ENCODE data around the gene EXOC6B. TPM values are rescaled to one million over a fixed set of nuclear protein-coding genes. Genes with fewer than 3 reads are reported as not detected.

Gene EXOC6B
- total and polyA plus RNA-seq, 10 of the 15 experiments (the other 5 are each of a cell fraction or from before 2014, with no cell fraction given): 0.23 to 2.2 (median 1.2) TPM

- ChIA-PET CTCF (no interaction called here), POLR2A (no interaction called here), RAD21 (ENCODE audit: unreplicated experiment) (no interaction called here), SMC1A (ENCODE audit: uncharacterized antibody, unreplicated experiment) (no interaction called here)
- Histone ChIP-seq H4K20me1 (ENCODE audit: control insufficient read depth, insufficient read depth) (no peaks in the 10 kb centered on the region), H3K4me3 (no peak overlapping the region), H2AFZ (ENCODE audit: control insufficient read depth, low read depth, low read length) (no peak overlapping the region), H3K27ac (ENCODE audit: control insufficient read depth, insufficient read depth) (no peak overlapping the region), H3K36me3 (ENCODE audit: control insufficient read depth in 2 of 2, insufficient read depth in 2 of 2, low read length in 1 of 2) (no peaks in the 10 kb centered on the region), H3K4me2 (ENCODE audit: control insufficient read depth, insufficient read depth) (no peak overlapping the region), H3K79me2 (ENCODE audit: control insufficient read depth, insufficient read depth, low read length) (no peaks in the 10 kb centered on the region), H3K9ac (ENCODE audit: control insufficient read depth, insufficient read depth, low read length) (no peak overlapping the region), H3K4me1 (ENCODE audit: control insufficient read depth, insufficient read depth, low read length) (peaks cover 7% of the 10 kb centered on the region; the same call in 1 of the 2 replicates), H3K27me3 (replicated peaks in 1 of 2; ENCODE audit: control insufficient read depth in 2 of 2, insufficient read depth in 2 of 2, low read length in 1 of 2) (peaks cover 2 to 3% of the 10 kb centered on the region in 2 experiments; a peak in 2 of 4 replicates), H3K9me3 (replicated peaks; ENCODE audit: control insufficient read depth, insufficient read depth, low read length) (no peaks in the 10 kb centered on the region)
- in situ Hi-C loops (cut with MboI) (no loop called here), intact Hi-C loops (cut with micrococcal nuclease; ENCODE audit: unreplicated experiment) (no loop called here)
- FAIRE-seq: no peak
- 0% methylated on average over 1 of the region's 1 CpG for WGBS (ENCODE audit: insufficient coverage, insufficient replicate concordance, low lambda C conversion rate, missing lambda C conversion rate)
- ATAC-seq: no peak
- DNase-seq (ENCODE audit: low read depth, low spot score): no peak
- BruUV-seq (replicated peaks): no TSS peak
- TF ChIP-seq POLR2AphosphoS2 (IDR thresholded peaks at IDR 0.05; ENCODE audit: low read depth, low read length) (no peak), STAT1 (conservative IDR thresholded peaks at IDR 0.05) (no peak), EZH2 (IDR thresholded peaks at IDR 0.05; ENCODE audit: borderline replicate concordance, control insufficient read depth, low read depth, low read length) (no peak), SREBF2 (IDR thresholded peaks at IDR 0.05; ENCODE audit: low read length) (no peak), BHLHE40 (IDR thresholded peaks at IDR 0.05; ENCODE audit: borderline replicate concordance in 1 of 2, low read depth in 2 of 2, low read length in 1 of 2) (no peak), ZBTB33 (IDR thresholded peaks at IDR 0.05) (no peak), KDM1A (IDR thresholded peaks at IDR 0.05; ENCODE audit: borderline replicate concordance) (no peak), PAX8 (IDR thresholded peaks at IDR 0.05) (no peak), CEBPZ (IDR thresholded peaks at IDR 0.05; ENCODE audit: low read depth, low read length) (no peak), E2F8 (IDR thresholded peaks at IDR 0.05; ENCODE audit: low read depth, partially characterized antibody) (no peak), ZNF274 (IDR thresholded peaks at IDR 0.05; ENCODE audit: insufficient read depth, insufficient read length) (no peak), ZNF207 (IDR thresholded peaks at IDR 0.05; ENCODE audit: borderline replicate concordance) (no peak), EED (IDR thresholded peaks at IDR 0.05; ENCODE audit: low read depth) (no peak), JUND (IDR thresholded peaks at IDR 0.05; ENCODE audit: low read depth, low read length) (no peak), E4F1 (IDR thresholded peaks at IDR 0.05; ENCODE audit: borderline replicate concordance, partially characterized antibody) (no peak)
Measured at GRCh38 chr2:72849138-72849462, 23.3 kb upstream of the EXOC6B start.

Data from GM12878 (cell line).